Retinal pigment epithelial cell (primary cell): ENCODE results near the gene GALNT2.

Source experiments
- DNase-seq: peaks from one replicate; pipeline ENCODE4 v3.0.0-alpha.2; 2010; ENCODE audit warnings: low read depth
- H3K4me3 ChIP-seq: 2 replicates; pipeline ENCODE4 v1.5.1; 2011; ENCODE audit warnings: mild to moderate bottlenecking, low read length, control low read depth, moderate library complexity
- CTCF ChIP-seq: conservative IDR thresholded peaks from 2 replicates; pipeline ENCODE4 v1.5.1; 2011; ENCODE audit warnings: low read depth, low read length, control low read depth, inconsistent platforms

Gene GALNT2

GRCh38 chr1:230322421-230322756 is 255.4 kb downstream of the GALNT2 start:
- no peak for TF ChIP-seq CTCF
- no peak for DNase-seq
- no peak overlapping the region for H3K4me3 ChIP-seq

GRCh38 chr1:230322967-230323547 is 256.0 kb downstream of the GALNT2 start:
- H3K4me3 ChIP-seq: no peak overlapping the region
- TF ChIP-seq CTCF: no peak
- DNase-seq: no peak

DNA sequence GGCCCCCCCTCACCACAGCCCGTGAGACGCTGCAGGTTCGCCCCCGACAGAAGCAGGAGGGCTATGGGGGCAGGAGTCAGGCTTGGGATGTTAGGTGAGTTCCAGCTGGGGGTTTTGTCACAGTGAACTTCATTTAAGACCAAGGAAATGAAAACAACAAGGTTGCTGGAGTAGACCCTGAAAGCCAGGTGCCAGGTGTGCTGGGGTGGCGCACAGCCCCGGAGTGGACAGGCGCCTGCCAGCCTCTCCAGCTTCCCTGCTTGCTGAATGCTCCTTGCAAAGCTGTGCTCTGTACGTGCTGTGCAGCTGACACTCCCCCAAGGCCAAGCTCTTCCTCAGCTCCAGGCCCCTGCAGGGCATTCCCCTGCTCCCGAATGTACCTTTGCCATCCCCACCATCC is 256.6 kb downstream of the GALNT2 start:
- no peak for TF ChIP-seq CTCF
- H3K4me3 ChIP-seq: no peak overlapping the region
- DNase-seq: no peak

DNA sequence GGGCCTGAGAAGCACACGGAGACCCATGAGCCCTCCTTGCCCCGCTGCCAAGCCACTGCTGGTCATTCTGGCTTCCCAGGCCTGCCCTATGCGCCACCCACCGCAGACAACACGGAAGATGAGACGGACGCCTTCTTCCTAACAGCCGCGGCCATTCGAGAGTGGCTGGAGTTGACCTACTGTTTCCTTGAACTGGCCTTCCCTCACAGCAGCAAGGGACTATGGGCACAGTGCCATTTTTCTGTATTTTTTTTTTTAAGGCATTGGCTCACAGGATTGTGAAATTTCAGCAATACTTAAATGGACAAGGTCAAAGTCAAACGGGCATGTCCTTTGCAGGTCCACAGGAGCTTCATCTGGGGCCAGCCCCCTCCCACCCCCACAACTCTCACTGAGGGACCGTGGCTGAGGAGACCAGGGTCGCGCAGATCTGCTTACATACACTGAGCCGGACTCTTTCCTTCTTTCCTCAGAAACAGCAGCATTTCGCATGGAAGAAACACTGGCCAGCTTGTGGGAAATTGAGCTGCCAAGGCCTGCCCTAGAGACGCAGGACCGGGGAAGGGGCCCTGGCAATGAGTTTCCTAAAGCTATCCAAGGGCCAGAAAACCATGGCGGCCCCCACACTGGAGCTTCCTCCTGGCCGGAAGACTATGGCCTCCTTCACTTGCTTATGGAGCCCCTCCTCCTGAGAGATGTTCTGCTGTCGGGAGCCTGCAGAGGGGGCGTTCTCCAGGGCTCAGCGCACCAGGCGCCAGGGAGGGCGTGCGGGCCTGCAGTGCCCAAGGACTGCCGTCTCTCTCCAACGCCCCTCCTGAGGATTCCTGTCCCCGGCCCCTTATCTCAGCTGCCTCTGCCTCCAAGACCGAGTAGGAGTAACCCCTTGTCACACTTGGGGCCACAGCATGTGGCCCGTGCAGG is 260.2 kb downstream of the GALNT2 start:
- DNase-seq: no peak
- no peak for TF ChIP-seq CTCF
- no peak overlapping the region for H3K4me3 ChIP-seq

- no peak for TF ChIP-seq CTCF
- no peak for DNase-seq
- H3K4me3 ChIP-seq: no peak overlapping the region
Observed at GRCh38 chr1:230327892-230328284, 260.9 kb downstream of the GALNT2 start.

- no peak for DNase-seq
- no peak overlapping the region for H3K4me3 ChIP-seq
- TF ChIP-seq CTCF: no peak
Observed at GRCh38 chr1:230328342-230329015, 261.4 kb downstream of the GALNT2 start.
